OCI-LY7 (cell line): ENCODE data around the gene ODAD3. TPM values are rescaled to one million over a fixed set of nuclear protein-coding genes. Genes with fewer than 3 reads are reported as not detected.

Experiments used
- BruUV-seq: library from RNA; stranded (reverse); fragments of 400-500 nt; replicated peaks from 2 replicates; lab custom pipeline; 2021; lab: Mats Ljungman, UMichigan
- CTCF ChIA-PET: fragments of 300-600 bp; sonication (Branson Sonifier 250); formaldehyde crosslinking; loops from one replicate; lab custom pipeline; 2022; ENCODE audit warnings: antibody characterized with exemption; ENCODE audit not compliant: unreplicated experiment; lab: Charles Lee
- POLR2A ChIA-PET: fragments of 300-600 bp; sonication (Branson Sonifier 250); formaldehyde crosslinking; loops from one replicate; lab custom pipeline; 2022; ENCODE audit warnings: antibody characterized with exemption; lab: Charles Lee
- DNase-seq: peaks from one replicate; pipeline ENCODE4 v3.0.0-alpha.2; 2015; ENCODE audit warnings: low spot score
- H2AFZ ChIP-seq: fragments of 200-600 bp; sonication (generic), shearing (Covaris generic); 2 replicates; pipeline ENCODE4 v1.6.1; 2014; ENCODE audit warnings: mild to moderate bottlenecking, antibody characterized with exemption, low read length, moderate library complexity
- H3K27ac ChIP-seq: fragments of 200-600 bp; sonication (generic); 2 replicates; pipeline ENCODE4 v1.5.1; 2014; ENCODE audit warnings: mixed run types, low read depth, mild to moderate bottlenecking, moderate library complexity, low read length, inconsistent platforms; ENCODE audit not compliant: poor library complexity, severe bottlenecking
- H3K36me3 ChIP-seq: fragments of 200-600 bp; sonication (generic); 2 replicates; pipeline ENCODE4 v1.6.1; 2014; ENCODE audit warnings: mild to moderate bottlenecking, antibody characterized with exemption, low read length, moderate library complexity, mixed read lengths; ENCODE audit not compliant: insufficient read depth
- H3K4me1 ChIP-seq: fragments of 200-600 bp; sonication (generic); 2 replicates; pipeline ENCODE4 v1.5.1; 2014; ENCODE audit warnings: mild to moderate bottlenecking, low read length; ENCODE audit not compliant: insufficient read depth, poor library complexity, severe bottlenecking
- H3K4me2 ChIP-seq: fragments of 200-600 bp; sonication (generic); 2 replicates; pipeline ENCODE4 v1.6.1; 2014; ENCODE audit warnings: mild to moderate bottlenecking, low read length
- H3K4me3 ChIP-seq: fragments of 200-600 bp; sonication (generic); 2 replicates; pipeline ENCODE4 v1.5.1; 2014; ENCODE audit warnings: mild to moderate bottlenecking, low read depth, low read length; ENCODE audit not compliant: poor library complexity, severe bottlenecking
- H3K79me2 ChIP-seq: fragments of 200-600 bp; sonication (generic); 2 replicates; pipeline ENCODE4 v1.6.1; 2016; ENCODE audit warnings: low read depth, mild to moderate bottlenecking, low read length, moderate library complexity, mixed read lengths; ENCODE audit not compliant: insufficient read depth
- H3K9me2 ChIP-seq: fragments of 200-600 bp; sonication (generic); 2 replicates; pipeline ENCODE4 v1.6.1; 2016; ENCODE audit warnings: mild to moderate bottlenecking, low read length, mixed read lengths; ENCODE audit not compliant: insufficient read depth
- H3K9me3 ChIP-seq: fragments of 200-600 bp; sonication (generic); 2 replicates; pipeline ENCODE4 v1.6.1; 2014; ENCODE audit warnings: mild to moderate bottlenecking, mixed run types, low read length, mixed read lengths
- H4K20me1 ChIP-seq: fragments of 200-600 bp; sonication (generic); 2 replicates; pipeline ENCODE4 v1.6.1; 2014; ENCODE audit warnings: mild to moderate bottlenecking, antibody characterized with exemption, low read length, moderate library complexity, mixed read lengths; ENCODE audit not compliant: insufficient read depth
- EZH2phosphoT487 ChIP-seq: fragments of 200-600 bp; sonication (generic); IDR thresholded peaks from 2 replicates; pipeline ENCODE4 v1.6.1; 2018; ENCODE audit warnings: low read depth, borderline replicate concordance, mild to moderate bottlenecking, mixed run types, antibody characterized with exemption, low read length, moderate library complexity, mixed read lengths
- intact Hi-C: fragments of 100-400 bp; cut with micrococcal nuclease; formaldehyde crosslinking; loops from one replicate; pipeline ENCODE4 v1.10.0; 2022; ENCODE audit not compliant: unreplicated experiment
- total RNA-seq, 2 experiments: library from RNA; depleted of rRNA in 1 of 2; stranded (reverse); fragments of >200 nt in 1 of 2; shearing (Covaris generic) in 1 of 2; gene quantifications; 2 replicates each; pipeline ENCODE4 v1.2.3, GENCODE V29; 2014 to 2022
- TF ChIP-seq, protein P1 (sequence below): fragments of 200-600 bp; sonication (generic); conservative IDR thresholded peaks from 2 replicates; pipeline ENCODE4 v1.5.1; 2014; ENCODE audit warnings: mild to moderate bottlenecking, antibody characterized with exemption, low read length, moderate library complexity, mixed read lengths

The ODAD3 gene
- total RNA-seq, 2 experiments from 2014 or later: 0.28 to 1.2 TPM

DNA sequence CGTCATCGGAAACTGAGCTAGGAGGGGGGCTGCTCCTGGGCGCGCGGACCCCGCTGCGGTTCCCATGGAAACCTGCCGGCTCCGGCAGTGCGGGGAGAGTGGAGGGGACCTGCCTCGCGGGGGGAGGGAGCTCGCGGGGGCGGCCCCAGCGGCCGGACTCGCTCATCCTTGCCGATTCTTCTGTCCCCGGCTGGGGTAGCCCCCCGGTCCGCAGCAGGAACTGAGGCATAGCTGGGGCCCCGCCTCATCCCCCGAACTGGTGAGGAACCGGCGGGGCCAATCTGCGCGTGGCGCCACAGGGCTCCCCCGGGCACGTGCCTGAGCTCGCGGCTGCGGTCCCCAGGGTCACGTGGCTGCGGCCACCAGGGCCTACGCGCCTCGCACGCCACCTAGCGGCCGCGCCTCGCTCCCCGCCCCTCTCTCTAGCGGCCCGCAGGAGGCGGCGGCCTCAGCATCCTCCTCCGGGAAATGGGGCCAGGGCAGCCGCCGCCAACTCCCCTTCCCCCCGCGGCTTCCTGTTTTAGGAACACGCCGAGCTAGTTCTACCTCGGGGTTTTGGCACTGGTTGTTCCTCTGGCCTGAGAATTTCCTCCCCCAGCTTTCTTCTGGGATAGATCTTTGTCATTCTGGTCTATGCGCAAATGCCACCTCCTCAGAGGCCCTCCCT lies 47.6 kb upstream of the ODAD3 start:
- POLR2A ChIA-PET: interaction anchor here (0.8 to 1.4 kb wide), 4 partner anchors 99 to 136 kb away, joined by 4 to 8 read pairs (median 6); partner anchors contain the start of genes CCDC159 and EPOR
- H3K27ac ChIP-seq: peak overlapping the region; percentile 65
- CTCF ChIA-PET: interaction anchor here (0.9 to 1.6 kb wide), 5 partner anchors 30 to 106 kb away, joined by 3 to 11 read pairs (median 7); no protein-coding TSS in a partner anchor

DNA sequence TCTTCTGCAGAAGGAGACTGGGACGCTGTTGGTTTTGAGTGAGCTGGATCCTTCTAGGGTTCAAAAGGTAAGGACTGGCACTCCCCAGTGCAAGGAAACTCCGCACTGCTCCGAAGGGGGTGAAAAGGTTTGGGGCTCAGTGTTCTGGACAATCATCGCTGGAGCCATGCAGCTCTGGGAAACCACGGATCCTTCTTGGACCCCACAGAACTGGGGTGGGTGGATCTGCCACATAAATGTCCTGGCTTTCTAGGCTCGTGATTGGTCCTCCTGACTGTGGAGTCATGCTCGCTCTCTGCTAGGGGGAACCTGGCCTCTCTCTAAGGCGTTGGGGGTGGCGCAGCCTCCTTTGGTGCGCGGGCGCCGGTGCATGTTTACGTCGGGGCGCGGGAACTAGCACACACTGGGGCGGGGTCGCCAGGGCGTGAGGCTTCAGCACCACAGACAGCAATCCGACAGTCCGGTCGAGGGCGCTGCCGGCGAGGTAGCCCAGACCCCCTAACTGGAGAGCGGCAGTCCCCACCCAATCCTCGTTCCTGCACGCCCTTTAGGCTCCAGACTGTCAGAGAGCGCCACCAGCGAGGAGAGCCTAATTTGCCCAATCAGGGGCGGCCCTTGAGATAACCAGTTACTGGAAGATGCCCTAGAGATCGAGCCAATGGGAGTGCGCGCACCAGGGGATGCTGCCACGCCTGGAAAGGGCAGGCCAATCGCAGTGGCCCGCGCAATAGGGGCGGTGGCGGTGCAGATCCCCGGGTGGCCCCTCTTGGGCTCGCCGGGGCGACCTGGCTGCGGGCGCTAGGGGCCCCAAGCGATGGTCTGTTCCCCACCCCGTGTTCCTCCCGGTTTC lies 46.8 kb upstream of the ODAD3 start:
- Histone ChIP-seq H3K9me2 (no peaks in the 10 kb centered on the region), H3K4me1 (peaks cover 23% of the 10 kb centered on the region), H3K4me3 (peak overlapping the region; percentile 65), H3K27ac (peak overlapping the region; percentile 65), H3K9me3 (no peaks in the 10 kb centered on the region), H3K79me2 (no peaks in the 10 kb centered on the region), H3K36me3 (0 out of 2 replicates have a peak, but pooled peaks cover 5% of the 10 kb centered on the region), H4K20me1 (no peaks in the 10 kb centered on the region), H3K4me2 (peak overlapping the region; percentile 74), H2AFZ (peak overlapping the region; percentile 73; the same call in 1 of the 2 replicates)
- intact Hi-C loops: loop anchor here (1.0 to 2.0 kb wide), 4 partner anchors 29 to 189 kb away; partner anchors contain the start of gene ECSIT
- BruUV-seq: no TSS peak
- ChIA-PET POLR2A (interaction anchor here (1.1 to 1.4 kb wide), 3 partner anchors 98 to 105 kb away, joined by 5 to 8 read pairs (median 7); partner anchors contain the start of gene EPOR), CTCF (interaction anchor here (1.2 to 1.6 kb wide), 4 partner anchors 30 to 105 kb away, joined by 6 to 11 read pairs (median 8); no protein-coding TSS in a partner anchor)
- peak; percentile 93 for DNase-seq
- TF ChIP-seq, protein P1, sequence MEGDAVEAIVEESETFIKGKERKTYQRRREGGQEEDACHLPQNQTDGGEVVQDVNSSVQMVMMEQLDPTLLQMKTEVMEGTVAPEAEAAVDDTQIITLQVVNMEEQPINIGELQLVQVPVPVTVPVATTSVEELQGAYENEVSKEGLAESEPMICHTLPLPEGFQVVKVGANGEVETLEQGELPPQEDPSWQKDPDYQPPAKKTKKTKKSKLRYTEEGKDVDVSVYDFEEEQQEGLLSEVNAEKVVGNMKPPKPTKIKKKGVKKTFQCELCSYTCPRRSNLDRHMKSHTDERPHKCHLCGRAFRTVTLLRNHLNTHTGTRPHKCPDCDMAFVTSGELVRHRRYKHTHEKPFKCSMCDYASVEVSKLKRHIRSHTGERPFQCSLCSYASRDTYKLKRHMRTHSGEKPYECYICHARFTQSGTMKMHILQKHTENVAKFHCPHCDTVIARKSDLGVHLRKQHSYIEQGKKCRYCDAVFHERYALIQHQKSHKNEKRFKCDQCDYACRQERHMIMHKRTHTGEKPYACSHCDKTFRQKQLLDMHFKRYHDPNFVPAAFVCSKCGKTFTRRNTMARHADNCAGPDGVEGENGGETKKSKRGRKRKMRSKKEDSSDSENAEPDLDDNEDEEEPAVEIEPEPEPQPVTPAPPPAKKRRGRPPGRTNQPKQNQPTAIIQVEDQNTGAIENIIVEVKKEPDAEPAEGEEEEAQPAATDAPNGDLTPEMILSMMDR: no peak
- no peak for TF ChIP-seq EZH2phosphoT487

More for the DNA sequence above, 47.6 kb upstream of the ODAD3 start:
- H2AFZ ChIP-seq: peak overlapping the region; percentile 73
- H3K4me2 ChIP-seq: peak overlapping the region; percentile 74
- H3K4me3 ChIP-seq: peak overlapping the region; percentile 65
- peaks cover 23% of the 10 kb centered on the region for H3K4me1 ChIP-seq
- 0 out of 2 replicates have a peak, but pooled peaks cover 5% of the 10 kb centered on the region for H3K36me3 ChIP-seq
- no peaks in the 10 kb centered on the region for H3K9me3 ChIP-seq
- peak; percentile 95 for DNase-seq
- BruUV-seq: no TSS peak
- no peaks in the 10 kb centered on the region for H3K9me2 ChIP-seq
- no peaks in the 10 kb centered on the region for H3K79me2 ChIP-seq
- no peak for TF ChIP-seq EZH2phosphoT487
- TF ChIP-seq, protein P1: peak; percentile 89
- intact Hi-C loops: loop anchor here (1.0 to 2.0 kb wide), 4 partner anchors 30 to 190 kb away; partner anchors contain the start of gene ECSIT
- no peaks in the 10 kb centered on the region for H4K20me1 ChIP-seq
